HFF-Myc (cell line): ENCODE data around the gene SLC18A2.

Experiments used
- DNase-seq: peaks from one replicate; pipeline ENCODE4 v3.0.0-alpha.2; 2011; ENCODE audit warnings: low read depth; ENCODE audit errors: extremely low read depth
- H3K4me3 ChIP-seq: replicated peaks from 2 replicates; pipeline ENCODE4 v1.5.1; 2011; ENCODE audit warnings: low read depth, mild to moderate bottlenecking, control low read depth, low read length
- CTCF ChIP-seq: IDR thresholded peaks from 2 replicates; pipeline ENCODE4 v1.5.1; 2012; ENCODE audit warnings: mild to moderate bottlenecking, low read depth, low read length, control low read depth; ENCODE audit errors: missing control alignments

The SLC18A2 gene

GRCh38 chr10:117254774-117255735 is 14.1 kb downstream of the SLC18A2 start:
- H3K4me3 ChIP-seq = no peak overlapping the region
- no peak for DNase-seq
- no peak for TF ChIP-seq CTCF

GRCh38 chr10:117255835-117256460 is 15.0 kb downstream of the SLC18A2 start:
- no peak for TF ChIP-seq CTCF
- no peak overlapping the region for H3K4me3 ChIP-seq
- DNase-seq = no peak

- TF ChIP-seq CTCF = no peak
- no peak for DNase-seq
- no peak overlapping the region for H3K4me3 ChIP-seq
Measured at GRCh38 chr10:117256910-117257309, 16.0 kb downstream of the SLC18A2 start.

GRCh38 chr10:117257721-117258120 is 16.8 kb downstream of the SLC18A2 start:
- DNase-seq = no peak
- TF ChIP-seq CTCF = no peak
- no peak overlapping the region for H3K4me3 ChIP-seq

- no peak overlapping the region for H3K4me3 ChIP-seq
- DNase-seq = no peak
- no peak for TF ChIP-seq CTCF
Measured at GRCh38 chr10:117259279-117259678, 18.4 kb downstream of the SLC18A2 start.

GRCh38 chr10:117260084-117260483 is 19.2 kb downstream of the SLC18A2 start:
- DNase-seq = no peak
- TF ChIP-seq CTCF = no peak
- no peak overlapping the region for H3K4me3 ChIP-seq
